HG03097 (cell line): ENCODE results near the gene NCOA7.
"Not testable (repeated sequence)": the region's sequence is repeated elsewhere in the genome, so short reads cannot be mapped to it uniquely, and the experiment has no call there.

Experiments used
- ATAC-seq: cut with Tn5 transposase; IDR thresholded peaks from one replicate; pipeline ENCODE4 v1.9.1; 2021; ENCODE audit not compliant: unreplicated experiment, low FRiP score

NCOA7 gene

GRCh38 chr6:125791820-125792165, 1.0 kb downstream of the NCOA7 start:
- no peak for ATAC-seq

DNA sequence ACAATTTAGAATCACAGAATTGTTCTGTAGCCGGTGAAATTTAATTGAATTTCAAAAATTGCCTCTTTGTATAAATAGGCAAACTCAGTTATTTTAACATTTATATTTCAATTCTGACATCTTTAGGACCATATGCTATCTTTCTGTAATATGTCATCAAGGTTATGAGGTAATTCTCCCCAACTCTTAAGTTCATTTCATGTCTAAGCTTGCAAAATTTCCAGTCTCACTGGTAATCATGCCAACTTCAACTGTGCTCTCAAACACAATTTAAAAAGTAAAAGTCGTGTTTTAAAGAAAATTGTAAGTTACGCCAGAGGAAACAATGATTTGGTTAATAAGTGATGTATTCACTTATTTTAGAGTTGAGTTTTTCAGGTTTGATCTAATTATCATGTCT, 1.4 kb downstream of the NCOA7 start:
- ATAC-seq: no peak

- ATAC-seq: no peak
Observed at GRCh38 chr6:125792680-125793079, 1.9 kb downstream of the NCOA7 start.

GRCh38 chr6:125793280-125793679, 2.5 kb downstream of the NCOA7 start:
- ATAC-seq: no peak

DNA sequence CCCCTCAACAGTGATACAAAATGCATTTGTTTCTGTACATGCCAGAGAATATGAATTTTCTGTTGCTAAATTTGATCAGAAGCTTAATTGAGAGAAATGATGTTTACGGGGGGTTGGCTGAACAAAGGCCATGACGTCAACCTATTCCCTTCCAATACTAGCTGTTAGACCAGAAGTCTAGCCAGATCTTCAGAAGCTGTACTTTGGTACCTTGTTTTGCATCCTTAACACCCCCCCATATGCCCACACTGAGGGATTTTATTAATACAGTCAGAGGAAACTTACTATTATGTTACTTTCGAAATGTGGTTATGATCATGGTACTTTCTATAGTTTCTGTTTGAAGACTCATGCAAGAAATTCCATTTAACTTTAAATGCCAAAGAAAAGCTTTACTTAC, 3.1 kb downstream of the NCOA7 start:
- ATAC-seq: no peak

DNA sequence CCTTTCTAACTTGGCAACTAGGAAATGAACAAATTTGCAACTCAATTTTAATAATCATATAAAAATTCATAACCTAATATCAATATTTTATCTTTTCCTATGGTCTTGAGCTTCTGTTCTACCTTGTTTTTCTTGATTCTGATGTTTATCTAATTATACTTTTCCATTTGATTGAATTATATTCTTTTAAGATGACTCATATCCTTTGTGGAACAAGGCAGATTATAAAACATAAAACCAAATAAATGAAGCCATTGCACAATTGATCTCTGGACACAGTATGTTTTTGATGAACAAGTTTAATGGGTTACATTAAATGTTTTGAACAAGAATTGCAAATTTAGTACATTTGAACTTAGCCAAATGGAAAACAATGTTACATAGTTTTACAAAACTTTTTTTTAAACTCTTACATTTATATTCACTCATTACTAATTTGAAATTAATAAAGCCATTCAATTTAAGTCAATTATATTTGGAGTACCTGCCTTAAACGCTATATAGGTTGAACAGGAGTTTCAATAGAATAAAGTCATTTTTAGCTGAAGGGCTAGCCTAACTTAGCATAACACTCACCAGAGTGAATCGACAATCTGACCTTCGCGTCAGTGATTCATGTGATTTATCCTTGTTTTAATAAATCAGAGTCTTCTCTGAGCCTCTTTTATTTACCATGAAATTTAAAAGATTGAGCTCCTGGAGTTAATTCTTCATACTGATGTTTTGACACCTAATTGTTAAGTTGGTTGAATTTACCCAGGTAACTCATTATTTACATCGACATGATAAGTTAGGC, 3.8 kb downstream of the NCOA7 start:
- no peak for ATAC-seq

DNA sequence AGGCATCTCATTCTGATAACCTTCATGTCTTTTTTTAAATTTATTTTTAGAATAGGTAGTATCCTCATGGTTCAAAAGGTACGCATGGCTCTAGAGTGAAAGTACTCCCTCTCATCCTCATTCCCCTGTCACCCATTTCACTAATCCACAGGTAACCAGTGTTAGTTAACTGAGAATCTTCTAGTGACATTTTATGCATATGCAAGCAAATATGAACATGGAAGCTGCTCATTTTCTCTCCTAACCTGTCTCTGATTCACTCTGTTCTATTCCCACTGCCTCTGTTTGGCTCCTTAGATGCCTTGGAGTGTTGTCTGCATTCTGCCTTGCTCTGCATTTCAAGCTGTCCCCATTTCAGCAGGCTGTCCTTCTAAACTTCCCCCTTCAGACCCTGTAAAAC, 4.5 kb downstream of the NCOA7 start:
- ATAC-seq: no peak

DNA sequence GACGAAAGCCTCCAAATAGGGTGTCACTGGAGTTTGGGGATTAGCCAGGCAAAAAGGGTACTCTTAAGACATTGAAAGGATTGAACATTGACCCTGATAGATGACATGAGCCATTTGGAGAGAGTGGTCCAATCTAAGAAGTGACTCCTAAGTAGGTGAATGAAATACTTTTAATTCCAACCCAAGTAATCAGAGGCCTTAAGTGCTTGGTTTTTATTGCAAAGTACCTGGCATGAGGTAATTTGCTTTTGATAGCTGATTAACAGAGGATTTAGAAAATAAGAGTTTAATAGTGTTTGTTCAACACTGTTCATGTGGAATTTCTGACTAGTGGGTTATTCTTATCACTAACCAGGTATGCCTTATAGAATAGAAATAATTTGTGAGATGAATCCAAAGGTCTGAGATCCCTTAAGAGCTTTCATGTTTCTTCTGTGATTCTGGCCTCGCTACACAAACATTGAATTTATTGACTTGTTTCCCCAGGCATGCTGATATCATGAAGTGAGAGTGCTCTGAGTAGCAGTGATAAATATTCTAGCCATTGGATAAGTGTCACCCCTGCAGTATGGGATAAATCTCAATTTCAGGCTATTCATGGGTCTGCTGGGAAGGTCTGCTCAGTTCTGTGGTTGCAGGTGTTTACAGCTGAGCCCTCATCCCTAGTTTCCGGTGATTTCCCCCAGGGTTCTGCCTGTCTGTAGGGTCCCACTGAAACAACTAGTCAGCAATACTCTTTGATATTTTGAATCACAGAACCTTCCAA, 6.5 kb downstream of the NCOA7 start:
- ATAC-seq: no peak

- ATAC-seq: no peak
Observed at GRCh38 chr6:125797886-125798444, 7.2 kb downstream of the NCOA7 start.

DNA sequence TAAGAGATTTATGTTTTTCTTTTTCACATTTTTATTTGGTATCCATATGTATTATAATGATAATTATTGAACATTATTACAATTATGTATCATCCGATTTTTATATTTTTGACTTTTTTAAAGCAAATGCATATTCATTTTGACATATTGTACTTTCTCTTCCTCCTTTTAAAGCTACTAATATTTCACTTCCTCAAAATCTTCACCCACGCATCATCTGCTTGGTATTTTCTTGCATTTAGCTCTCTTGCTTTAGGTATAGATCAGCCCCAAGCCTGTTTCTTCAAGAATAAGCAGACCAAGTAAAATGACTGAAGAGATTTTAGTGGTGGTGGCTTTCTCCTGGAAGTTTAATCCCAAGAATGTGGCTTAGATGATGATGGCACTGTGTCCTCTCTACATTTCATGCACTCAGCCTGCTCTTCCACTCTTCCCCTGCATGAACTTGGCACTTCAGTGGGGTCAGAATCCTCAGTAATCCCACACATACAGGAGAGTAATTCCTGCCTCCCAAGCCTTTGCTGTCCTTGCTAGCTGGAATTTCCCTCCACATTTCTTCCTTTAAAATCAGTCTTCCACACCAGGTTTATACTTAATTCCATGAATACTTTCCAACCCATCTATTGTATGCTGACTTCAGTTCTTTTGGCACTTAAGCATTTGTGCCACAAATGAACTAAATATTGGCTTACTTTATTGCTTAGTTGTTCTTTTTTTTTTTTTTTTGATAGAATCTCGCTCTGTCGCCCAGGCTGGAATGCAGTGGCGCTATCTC, 8.2 kb downstream of the NCOA7 start:
- peak; percentile 67 for ATAC-seq

DNA sequence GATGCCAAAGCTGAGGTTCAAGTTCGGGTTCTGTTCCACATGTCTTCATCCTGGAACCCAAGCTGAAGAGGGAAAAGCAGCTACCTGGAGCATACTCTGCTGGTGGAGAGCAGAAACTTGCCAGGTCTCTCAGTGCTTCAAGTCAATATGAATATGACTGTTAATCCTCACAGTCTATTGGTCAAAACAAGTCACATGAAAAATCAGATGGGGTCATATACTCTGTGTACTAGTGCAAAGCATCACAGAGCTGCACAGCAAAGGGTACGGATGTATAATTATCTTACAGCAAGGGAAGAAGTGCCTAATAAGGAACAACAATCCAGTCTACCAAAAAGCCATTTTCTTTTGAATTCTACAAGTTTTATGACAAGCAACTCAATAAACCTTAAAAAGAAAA, 11.6 kb downstream of the NCOA7 start:
- ATAC-seq: no peak

GRCh38 chr6:125802943-125803377, 12.2 kb downstream of the NCOA7 start:
- ATAC-seq: no peak

DNA sequence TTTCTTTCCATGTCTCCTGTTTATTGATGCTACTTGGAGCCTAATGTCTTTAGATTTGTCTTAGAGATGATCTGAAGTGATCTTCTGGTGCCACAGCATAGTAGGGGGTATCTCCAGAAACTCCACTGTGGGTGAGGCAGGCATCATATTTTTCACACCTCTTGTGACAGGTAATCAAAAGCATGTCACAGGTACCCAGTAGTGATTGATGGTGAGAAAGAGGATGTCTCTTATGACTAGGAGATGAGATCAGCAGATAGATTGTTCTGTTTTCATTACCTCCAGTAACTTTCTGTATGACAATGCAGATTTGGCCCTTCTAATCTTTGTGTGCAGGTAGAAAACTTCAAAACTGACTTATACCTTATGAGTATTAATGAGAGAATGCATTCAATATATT, 13.5 kb downstream of the NCOA7 start:
- peak; percentile 40 for ATAC-seq

DNA sequence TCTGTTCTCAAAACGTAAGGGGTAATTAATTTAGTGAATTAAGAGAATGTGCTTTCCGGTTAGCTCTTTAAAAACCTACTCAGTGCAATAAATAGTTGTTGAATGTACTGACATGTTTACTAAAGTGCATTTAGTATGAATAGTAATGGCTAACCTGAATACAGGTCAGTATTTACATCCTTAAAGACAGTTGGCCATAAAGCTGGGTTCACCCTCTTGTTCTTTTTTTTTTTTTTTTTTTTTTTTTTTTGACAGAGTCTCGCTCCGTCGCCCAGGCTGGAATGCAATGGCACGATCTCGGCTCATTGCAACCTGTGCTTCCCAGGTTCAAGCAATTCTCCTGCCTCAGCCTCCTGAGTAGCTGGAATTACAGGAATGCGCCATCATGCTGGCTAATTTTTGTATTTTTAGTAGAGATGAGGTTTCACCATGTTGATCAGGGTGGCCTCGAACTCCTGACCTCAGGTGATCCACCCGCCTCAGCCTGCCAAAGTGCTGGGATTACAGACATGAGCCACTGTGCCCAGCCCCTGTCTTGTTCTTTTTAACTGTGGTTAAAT, 14.2 kb downstream of the NCOA7 start:
- not testable (repeated sequence) for ATAC-seq

GRCh38 chr6:125806813-125807212, 16.1 kb downstream of the NCOA7 start:
- no peak for ATAC-seq

DNA sequence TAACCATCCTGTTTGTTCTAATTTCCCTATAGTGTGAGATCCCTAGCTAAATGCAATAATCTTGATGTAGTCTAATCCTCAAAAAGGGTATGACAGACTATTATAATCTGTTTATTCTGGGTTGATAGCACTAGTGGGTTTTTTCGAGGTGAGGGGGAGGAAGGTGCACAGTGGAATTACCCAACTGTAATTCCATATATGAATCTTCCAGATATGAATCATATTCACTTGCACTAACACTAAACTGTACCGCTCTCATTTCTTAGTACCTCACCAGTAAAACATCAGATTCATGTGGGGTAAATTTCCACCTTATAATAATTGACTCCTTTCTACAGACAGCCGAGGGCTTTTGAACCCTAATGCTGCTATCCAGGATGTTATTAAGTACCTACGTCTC, 16.5 kb downstream of the NCOA7 start:
- peak; percentile 34 for ATAC-seq

GRCh38 chr6:125808060-125808459, 17.3 kb downstream of the NCOA7 start:
- no peak for ATAC-seq

DNA sequence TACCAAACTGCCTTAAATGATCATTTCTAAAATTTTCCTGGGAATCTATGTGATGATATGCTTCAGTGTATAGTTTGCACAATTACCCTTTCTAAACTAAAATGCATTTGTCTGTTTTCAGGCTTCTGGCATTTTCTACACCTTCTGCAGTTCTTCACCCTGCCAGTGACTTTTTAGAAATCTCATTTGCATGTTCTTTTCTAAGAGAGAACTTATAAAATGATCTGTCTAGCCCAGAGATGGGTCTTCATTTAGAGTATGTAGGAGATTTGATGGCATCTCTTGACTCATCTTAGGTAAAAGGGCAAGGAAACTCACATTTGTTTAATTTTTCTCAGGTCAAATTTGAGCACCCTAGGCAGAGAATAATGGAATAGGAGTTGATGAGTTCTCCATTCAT, 17.8 kb downstream of the NCOA7 start:
- ATAC-seq: no peak

GRCh38 chr6:125809570-125810170, 18.9 kb downstream of the NCOA7 start:
- ATAC-seq: no peak

- ATAC-seq: no peak
Observed at GRCh38 chr6:125810445-125810844, 19.7 kb downstream of the NCOA7 start.
